ENCODE data around the gene FAM222B.
"Not testable (repeated sequence)": the region's sequence is repeated elsewhere in the genome, so short reads cannot be mapped to it uniquely, and the experiment has no call there.

FAM222B gene

GRCh38 chr17:28783161-28783560 is 59.4 kb downstream of the FAM222B start:
- ChIA-PET POLR2A (ENCODE audit: low non-redundant PET) (interaction anchor here (0.6 kb wide), 3 partner anchors 15 to 458 kb away, joined by 4 to 6 read pairs (median 5); no protein-coding TSS in a partner anchor), CTCF (interaction anchor here (2.0 kb wide), 1 partner anchor 19 kb away, joined by 9 read pairs; no protein-coding TSS in a partner anchor)
- DNase-seq (ENCODE audit: low spot score): no peak
- TF ChIP-seq, protein P1, sequence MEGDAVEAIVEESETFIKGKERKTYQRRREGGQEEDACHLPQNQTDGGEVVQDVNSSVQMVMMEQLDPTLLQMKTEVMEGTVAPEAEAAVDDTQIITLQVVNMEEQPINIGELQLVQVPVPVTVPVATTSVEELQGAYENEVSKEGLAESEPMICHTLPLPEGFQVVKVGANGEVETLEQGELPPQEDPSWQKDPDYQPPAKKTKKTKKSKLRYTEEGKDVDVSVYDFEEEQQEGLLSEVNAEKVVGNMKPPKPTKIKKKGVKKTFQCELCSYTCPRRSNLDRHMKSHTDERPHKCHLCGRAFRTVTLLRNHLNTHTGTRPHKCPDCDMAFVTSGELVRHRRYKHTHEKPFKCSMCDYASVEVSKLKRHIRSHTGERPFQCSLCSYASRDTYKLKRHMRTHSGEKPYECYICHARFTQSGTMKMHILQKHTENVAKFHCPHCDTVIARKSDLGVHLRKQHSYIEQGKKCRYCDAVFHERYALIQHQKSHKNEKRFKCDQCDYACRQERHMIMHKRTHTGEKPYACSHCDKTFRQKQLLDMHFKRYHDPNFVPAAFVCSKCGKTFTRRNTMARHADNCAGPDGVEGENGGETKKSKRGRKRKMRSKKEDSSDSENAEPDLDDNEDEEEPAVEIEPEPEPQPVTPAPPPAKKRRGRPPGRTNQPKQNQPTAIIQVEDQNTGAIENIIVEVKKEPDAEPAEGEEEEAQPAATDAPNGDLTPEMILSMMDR (conservative IDR thresholded peaks at IDR 0.05; ENCODE audit: low read depth): no peak
- H3K27ac ChIP-seq: peak overlapping the region; percentile 40

GRCh38 chr17:28779601-28780000 is 63.0 kb downstream of the FAM222B start:
- DNase-seq (ENCODE audit: low spot score); POLR2A ChIA-PET (ENCODE audit: low non-redundant PET); CTCF ChIA-PET: not testable (repeated sequence)
- peak overlapping the region; percentile 47; the same call in 1 of the 2 replicates for H3K27ac ChIP-seq

GRCh38 chr17:28777178-28777577 is 65.4 kb downstream of the FAM222B start:
- POLR2A ChIA-PET (ENCODE audit: low non-redundant PET): no interaction called here
- peak; percentile 61 for DNase-seq (ENCODE audit: low spot score)
- CTCF ChIA-PET: no interaction called here

GRCh38 chr17:28774206-28774605 is 68.4 kb downstream of the FAM222B start:
- DNase-seq (ENCODE audit: low spot score): no peak
- ChIA-PET POLR2A (ENCODE audit: low non-redundant PET) (no interaction called here), CTCF (interaction anchor here (0.6 to 1.9 kb wide), 4 partner anchors 10 to 175 kb away, joined by 3 to 15 read pairs (median 4); no protein-coding TSS in a partner anchor)
- H3K27ac ChIP-seq: peak overlapping the region; percentile 74; the same call in 1 of the 2 replicates
- TF ChIP-seq, protein P1 (conservative IDR thresholded peaks at IDR 0.05; ENCODE audit: low read depth): no peak

More at GRCh38 chr17:28777178-28777577, 65.4 kb downstream of the FAM222B start:
- TF ChIP-seq, protein P1 (conservative IDR thresholded peaks at IDR 0.05; ENCODE audit: low read depth): no peak
- no peak overlapping the region; the same call in 1 of the 2 replicates for H3K27ac ChIP-seq

GRCh38 chr17:28773736-28774135 is 68.9 kb downstream of the FAM222B start:
- ChIA-PET POLR2A (ENCODE audit: low non-redundant PET) (no interaction called here), CTCF (interaction anchor here (0.7 to 1.9 kb wide), 3 partner anchors 10 to 175 kb away, joined by 4 to 15 read pairs (median 4); no protein-coding TSS in a partner anchor)
- TF ChIP-seq, protein P1 (conservative IDR thresholded peaks at IDR 0.05; ENCODE audit: low read depth): no peak
- DNase-seq (ENCODE audit: low spot score): no peak
- no peak overlapping the region for H3K27ac ChIP-seq

DNA sequence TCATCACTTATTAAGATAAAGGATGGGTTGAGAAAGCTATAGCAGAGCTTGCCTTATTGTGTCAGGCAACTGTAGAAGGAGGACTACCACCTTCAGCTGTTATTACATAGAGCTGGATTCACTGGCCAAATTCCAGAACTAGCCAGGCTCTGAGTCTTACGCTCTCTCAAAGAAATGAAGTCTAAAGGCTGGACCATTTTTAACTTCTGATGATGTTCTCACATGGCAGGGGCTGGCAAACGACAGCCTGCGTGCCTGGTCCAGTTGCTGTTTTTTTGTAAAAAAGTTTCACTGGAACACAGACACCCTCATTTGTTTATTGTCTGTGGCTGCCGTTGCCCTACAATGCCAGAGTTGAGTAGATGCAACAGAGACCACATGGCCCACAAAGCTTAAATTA is 77.6 kb downstream of the FAM222B start:
- CTCF ChIA-PET: interaction anchor here (0.5 to 4.2 kb wide), 12 partner anchors 15 to 390 kb away, joined by 3 to 25 read pairs (median 4); partner anchors contain the start of genes DHRS13 and TLCD1
- POLR2A ChIA-PET (ENCODE audit: low non-redundant PET): interaction anchor here (0.7 kb wide), 1 partner anchor 183 kb away, joined by 3 read pairs; no protein-coding TSS in a partner anchor
- no peak for DNase-seq (ENCODE audit: low spot score)
- H3K27ac ChIP-seq: no peak overlapping the region
- TF ChIP-seq, protein P1 (conservative IDR thresholded peaks at IDR 0.05; ENCODE audit: low read depth): no peak

DNA sequence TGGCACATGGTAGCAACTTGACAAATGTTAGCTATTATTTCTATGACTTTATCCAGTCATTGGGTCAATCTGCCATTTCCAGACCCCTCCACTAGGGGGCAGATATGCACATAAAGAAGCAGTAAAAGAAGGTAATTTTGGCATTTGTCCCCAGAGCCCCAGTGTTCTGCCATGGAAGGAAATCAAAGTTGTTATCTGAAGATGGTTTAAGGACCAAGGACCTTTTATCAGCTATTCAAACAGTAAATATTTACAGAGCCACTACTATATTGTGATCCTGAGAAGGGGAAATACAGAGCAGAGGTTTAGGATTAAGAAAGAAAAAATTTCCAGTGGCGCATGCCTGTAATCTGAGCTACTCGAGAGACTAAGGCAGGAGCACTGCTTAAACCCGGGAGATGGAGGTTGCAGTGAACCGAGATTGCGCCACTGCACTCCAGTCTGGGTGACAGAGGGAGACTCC is 78.8 kb downstream of the FAM222B start:
- TF ChIP-seq, protein P1 (conservative IDR thresholded peaks at IDR 0.05; ENCODE audit: low read depth): peak; percentile 87
- H3K27ac ChIP-seq: peak overlapping the region; percentile 57
- CTCF ChIA-PET: interaction anchor here (0.6 to 4.2 kb wide), 23 partner anchors 8 to 190 kb away, joined by 3 to 25 read pairs (median 4); partner anchors contain the start of genes DHRS13, FAM222B and TLCD1
- peak; percentile 61 for DNase-seq (ENCODE audit: low spot score)
- POLR2A ChIA-PET (ENCODE audit: low non-redundant PET): interaction anchor here (0.5 kb wide), 1 partner anchor 49 kb away, joined by 8 read pairs; no protein-coding TSS in a partner anchor
